AG20443 (cell line): Measurements from ENCODE around the gene RAX2.
"Not testable (repeated sequence)": the region's sequence is repeated elsewhere in the genome, so short reads cannot be mapped to it uniquely, and the experiment has no call there.

Experiments
- DNase-seq: peaks from one replicate; pipeline ENCODE4 v3.0.0; 2012; ENCODE audit warnings: low spot score, mixed read lengths

RAX2 gene

DNA sequence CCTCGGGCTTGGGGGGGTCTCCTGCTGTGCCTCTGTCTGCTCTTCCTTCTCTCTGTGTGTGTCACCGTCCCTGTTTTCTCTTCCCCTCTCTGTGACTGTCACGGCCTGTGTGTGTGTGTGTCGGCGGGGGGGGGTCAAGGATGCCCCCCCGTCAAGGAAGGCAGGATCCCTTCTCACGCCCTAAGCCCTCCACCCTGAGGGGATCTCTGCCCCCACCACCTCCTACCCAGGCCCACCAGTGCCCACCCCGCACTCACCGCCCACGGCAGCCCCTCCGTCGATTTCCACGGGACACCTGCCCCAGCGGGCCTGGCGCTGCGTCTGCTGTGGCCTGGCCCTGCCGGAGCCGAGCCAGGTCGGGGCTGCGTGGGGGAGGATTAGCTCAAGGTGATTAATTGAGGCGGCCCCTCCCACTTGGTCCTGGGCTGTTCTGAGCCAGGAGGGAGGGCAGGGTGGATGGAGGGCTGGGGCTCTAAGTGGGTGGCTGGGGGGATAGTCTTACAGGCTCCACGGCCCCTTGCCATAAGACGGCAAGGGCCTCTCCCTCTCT, at the start of gene RAX2:
TSS of gene RAX2 (minus strand) at position 323 of the 550 bp plus-strand sequence. CDS start 486 bp downstream, outside the sequence.
- no peak for DNase-seq

DNA sequence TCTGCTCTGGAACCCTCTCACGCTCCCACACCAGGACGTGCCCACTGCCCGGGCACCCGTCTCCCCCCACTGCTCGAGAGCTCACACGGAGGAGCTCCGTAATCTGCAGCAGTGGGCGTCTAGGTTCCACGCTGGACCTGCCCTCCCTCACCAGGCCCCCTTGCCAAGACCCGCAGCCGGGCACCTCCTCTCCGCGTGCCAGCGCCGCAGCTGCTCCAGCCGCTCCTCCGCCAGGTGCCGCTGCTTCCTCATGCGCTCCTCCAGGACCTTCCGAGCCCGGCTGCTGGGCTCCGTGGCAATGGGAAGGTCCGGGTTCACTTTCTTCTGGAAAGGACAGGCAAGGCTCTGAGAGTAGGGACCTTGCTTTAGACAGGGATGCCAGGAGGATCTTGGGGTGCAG, 49.1 kb upstream of the RAX2 start:
- no peak for DNase-seq

DNA sequence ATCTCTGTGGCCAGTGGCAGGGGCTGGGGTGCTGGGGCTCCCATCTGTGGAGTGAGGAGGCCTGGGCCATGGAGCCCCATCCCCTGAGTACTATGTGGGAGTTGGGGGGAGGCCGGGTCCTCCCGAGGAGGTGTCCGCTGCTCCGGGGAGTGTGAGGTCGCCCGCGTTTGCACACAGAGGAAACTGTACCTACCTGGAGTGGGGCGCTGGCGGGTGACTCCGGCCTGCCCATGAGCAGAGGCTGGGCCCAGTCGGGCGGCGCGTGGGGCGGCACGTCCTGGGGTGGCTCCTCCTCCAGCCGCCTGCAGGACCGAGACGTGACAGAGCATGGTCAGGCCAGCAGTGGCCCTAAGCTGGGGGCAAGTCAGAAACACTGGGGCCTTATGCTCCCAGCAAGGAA, 48.0 kb upstream of the RAX2 start:
- no peak for DNase-seq

DNA sequence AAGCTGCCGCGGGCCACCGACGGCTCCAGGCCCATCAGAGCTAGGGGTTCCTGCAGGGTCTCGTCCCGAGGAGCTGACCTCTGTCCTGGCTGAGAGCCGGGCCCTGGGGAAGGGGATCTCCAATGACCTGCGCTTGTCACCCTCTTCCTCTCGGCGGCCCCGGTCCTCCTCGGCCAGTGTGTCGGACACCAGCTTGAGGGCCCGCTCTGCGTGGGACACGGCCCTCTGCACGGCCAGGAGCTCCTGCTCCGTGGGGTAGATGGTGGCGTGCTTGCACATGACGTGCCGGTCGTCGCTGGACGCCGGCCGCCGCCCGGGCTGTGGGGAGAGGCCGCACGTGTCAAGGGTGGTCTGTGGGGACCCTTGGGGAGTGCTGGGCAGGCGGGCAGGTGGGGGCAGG, 46.9 kb upstream of the RAX2 start:
- DNase-seq = no peak

DNA sequence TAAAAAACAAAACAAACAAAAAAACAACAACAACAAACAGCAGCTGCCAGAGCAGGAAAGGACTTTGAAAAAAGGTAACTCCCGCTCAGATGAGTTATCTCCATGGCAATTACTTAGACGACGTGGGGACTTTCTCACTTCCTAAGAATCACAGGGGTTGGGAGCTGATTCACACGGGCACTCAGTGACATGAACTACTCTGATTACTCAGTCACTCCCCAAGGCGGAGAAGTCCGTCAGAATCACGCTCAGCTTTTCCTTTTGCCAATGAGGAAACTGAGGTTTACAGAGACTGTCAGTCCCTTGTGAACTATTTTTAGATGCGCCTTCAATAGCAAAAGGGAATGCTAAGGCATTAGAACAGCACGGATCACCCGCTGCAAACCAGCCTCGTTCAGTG, 46.4 kb upstream of the RAX2 start:
- DNase-seq = peak; percentile 70

DNA sequence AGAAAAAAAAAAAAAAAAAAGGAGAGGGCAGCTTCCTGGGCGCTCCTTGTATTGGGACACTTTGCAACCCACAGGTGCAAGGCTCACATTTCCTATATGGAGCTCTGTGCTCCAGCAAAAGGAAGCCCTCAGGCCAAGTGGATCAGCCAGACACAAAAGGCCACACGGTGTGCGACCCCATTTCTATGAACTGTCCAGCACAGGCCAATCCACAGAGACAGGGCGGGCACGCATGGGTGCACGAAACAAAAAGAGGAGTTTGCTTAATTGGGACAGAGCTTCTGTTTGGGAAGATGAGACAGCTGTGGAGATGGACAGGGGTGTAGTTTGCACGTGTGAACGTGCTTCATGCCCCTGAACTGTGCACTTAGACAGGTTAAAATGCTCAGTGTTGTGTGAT, 45.7 kb upstream of the RAX2 start:
- no peak for DNase-seq

DNA sequence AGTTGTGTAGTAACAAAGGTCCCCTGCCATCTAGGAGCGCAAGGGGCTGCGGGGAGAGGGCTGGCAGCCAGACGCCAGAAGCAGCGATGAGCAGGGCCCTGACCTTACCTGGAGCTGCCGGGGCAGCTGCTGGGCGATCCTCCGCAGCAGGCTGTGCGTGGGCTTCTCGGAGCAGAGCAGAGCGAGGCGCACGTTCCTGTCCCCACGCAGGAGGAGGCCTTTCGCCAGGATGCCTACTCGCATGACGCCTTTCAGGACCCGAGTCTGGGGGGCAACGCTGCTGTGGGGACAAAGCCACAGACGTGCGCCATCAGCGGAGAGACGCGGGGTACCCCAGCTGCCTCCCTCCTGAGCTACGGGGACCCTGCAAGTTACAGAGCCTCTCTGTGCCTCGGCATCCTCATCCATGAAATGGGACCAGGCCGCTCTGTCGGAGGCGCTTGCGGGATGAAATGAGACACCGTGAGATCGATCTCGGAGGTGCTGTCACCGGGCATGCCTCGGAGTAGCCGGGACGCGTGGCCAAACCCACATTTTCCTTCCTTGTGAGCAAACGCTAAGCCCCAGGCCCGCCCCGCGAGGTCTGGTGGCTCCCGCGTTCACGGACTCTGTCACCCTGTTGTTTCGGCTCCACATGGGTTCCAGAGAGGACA, 44.7 kb upstream of the RAX2 start:
- DNase-seq = no peak

DNA sequence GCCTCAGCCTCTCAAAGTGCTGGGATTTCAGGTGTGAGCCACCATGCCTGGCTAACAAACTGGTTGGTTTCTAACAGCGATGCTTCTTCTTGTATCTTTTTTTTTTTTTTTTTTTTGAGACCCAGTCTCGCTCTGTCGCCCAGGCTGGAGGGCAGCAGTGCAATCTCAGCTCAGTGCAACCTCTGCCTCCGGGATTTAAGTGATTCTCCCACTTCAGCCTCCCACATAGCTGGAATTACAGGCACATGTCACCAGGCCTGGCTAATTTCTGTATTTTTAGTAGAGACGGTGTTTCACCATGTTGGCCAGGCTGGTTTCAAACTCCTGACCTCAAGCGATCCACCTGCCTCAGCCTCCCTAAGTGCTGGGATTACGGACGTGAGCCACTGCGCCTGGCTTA, 44.1 kb upstream of the RAX2 start:
- DNase-seq = not testable (repeated sequence)

DNA sequence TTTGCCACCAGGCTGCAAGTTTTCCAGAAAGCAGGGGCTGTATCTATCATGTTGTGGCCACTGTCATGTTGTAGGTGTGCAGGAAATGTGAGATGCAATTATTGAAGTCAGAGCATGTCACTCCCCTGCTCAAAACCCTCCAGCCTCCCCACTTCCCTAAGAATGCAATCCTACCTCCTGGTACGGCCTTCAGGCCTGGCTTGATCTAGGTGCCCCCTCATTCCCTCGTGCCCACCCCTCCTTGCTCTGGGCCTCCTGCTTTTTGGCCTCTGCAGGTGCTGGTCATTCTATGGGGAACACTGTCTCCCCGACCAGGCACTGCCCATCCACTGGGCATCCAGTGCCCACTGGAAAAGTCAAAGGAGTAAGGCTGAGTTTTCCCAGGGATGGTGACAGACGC, 42.6 kb upstream of the RAX2 start:
- no peak for DNase-seq

DNA sequence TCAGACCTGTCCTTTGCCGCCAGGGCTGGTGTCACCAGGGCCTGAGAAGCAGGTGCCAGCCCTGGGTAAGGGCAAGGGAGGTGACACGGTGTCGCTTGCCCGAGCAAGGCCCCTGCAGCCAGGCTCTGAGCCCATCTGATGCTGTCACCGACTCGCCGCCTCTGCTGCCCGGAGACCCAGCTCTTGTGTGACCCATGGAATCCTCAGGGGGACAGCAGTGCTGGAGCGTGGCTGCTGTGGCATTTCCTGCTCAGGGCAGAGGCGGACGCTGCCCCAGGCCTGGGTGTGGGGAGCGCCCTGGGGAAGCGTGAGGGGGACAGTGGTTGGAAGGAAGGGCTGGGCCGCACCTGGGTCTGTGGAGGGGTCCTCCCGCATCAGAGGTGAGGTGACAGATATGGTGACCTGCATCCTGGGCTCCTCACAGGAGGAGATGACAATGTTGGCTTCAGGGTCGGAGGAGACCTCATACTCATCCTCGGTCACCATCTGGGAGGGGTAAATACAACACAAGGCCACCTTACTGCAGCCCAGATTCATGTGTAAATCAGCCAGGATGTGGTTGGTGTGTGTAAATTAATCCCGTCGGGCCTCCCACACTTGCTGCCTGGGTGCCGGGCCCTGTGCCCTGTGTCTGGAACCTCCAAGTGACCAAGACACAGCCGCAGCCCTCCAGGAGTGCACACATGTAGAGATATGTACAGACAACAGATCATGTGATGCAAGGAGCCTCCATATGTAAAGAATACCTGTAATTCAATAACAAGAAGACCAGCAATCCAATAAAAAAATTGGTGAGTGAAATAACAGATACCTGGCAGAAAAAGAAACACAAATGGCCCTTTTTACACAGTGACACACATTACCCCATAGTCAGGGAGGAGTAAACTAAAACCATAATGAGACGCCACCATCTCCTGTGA, 41.7 kb upstream of the RAX2 start:
- DNase-seq = no peak

DNA sequence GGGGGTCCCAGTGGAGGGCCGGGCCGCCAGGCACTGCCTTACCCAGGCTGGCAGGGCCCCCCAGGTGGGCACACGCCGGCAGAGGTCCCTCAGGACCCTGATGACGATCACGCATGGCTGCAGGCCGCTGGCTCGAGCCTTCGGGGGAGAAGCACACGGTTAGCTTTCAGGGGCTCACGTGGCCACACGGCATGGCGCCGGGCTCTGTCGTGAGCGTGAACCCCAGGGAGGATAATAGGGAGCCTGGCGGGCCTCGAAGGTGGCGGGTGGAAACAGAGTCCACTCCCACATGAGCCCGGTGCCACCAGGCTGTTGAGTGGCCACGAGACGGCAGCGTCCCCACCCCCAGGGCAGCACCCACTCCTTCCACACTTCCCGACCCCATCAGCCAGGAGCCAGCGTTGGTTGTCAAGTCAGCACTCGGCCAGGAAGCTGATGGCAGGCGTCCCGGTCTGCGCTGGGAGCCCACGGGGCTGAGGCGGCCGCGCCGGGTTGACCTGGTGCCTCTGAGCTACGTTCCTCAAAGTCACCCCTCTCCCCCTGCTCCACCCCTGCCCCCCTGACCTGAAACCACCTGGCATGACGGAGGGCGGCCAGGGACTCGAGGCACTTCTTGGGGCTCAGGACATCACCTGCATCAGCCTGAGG, 38.8 kb upstream of the RAX2 start:
- DNase-seq = no peak

DNA sequence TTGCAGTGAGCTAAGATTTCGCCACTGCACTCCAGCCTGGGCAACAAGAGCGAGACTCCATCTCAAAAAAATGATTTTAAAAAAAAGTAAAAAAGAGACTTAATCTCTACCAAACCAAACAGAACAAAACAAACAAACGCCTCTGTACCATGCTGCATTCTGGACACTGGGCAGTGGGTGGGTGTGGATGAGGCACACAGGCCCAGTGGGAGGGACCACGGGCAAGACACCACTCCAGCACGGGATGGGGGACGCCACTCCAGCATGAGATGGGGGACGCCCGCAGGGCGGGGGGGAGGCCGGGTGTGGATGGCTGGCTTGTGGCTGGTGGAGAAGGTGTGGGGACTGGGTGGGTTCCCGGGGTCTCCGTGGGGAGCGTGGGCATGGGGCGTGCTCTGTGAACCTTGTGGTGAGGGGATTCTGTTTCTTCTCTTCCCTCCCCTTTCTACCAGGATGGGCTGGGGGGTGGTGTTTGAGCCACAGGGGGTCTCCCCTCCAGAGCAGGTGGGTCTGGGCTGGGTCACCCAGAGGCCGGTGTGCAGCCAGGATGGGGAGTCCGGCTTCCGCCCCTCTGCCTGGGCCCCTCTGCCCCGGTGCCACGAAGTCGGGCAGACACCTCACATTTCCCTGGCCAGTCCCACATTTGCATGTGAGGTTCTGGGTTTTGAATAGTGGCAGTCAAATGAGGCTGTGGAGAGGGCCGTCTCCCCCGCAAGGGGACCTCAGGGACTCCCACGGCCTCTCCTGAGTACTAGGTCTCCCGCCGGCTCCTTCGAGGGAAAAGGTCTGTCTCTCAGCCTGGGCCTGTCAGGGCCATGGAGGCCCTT, 38.1 kb upstream of the RAX2 start:
- DNase-seq = no peak

DNA sequence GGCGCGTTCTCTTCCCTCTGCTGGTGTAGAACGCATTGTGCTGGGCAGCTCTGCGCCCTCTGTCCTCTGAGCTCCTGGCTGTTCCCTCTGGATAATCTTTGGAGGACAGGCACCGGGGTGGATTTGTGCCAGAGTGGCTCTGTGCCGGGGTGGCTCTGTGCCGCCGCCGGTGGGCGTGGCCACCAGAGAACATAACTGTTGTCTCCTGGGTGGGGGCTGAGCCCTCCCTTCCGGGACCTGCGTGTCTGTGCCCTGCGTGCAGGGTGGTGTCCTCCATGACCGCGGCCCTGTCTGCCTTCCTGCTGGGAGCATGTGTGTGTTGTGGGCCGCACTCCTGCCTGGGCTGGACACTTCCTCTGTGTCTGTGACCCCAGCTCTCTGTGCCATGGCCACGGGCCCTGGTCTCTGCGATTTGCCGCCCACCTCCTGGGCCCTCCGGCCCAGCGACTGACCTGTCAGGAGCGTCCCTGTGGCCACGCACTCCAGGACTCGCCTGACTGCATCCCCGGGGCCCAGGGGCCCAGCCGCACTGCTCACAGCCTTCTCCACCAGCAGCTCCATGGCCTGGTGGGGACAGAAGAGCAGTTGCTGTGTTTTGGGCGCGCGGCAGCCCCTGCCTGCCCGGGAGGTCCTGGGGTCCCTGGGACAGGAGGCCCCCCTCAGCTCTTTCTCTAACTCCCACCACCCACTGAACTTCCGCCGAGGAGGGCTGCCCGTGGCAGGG, 36.6 kb upstream of the RAX2 start:
- DNase-seq = no peak

DNA sequence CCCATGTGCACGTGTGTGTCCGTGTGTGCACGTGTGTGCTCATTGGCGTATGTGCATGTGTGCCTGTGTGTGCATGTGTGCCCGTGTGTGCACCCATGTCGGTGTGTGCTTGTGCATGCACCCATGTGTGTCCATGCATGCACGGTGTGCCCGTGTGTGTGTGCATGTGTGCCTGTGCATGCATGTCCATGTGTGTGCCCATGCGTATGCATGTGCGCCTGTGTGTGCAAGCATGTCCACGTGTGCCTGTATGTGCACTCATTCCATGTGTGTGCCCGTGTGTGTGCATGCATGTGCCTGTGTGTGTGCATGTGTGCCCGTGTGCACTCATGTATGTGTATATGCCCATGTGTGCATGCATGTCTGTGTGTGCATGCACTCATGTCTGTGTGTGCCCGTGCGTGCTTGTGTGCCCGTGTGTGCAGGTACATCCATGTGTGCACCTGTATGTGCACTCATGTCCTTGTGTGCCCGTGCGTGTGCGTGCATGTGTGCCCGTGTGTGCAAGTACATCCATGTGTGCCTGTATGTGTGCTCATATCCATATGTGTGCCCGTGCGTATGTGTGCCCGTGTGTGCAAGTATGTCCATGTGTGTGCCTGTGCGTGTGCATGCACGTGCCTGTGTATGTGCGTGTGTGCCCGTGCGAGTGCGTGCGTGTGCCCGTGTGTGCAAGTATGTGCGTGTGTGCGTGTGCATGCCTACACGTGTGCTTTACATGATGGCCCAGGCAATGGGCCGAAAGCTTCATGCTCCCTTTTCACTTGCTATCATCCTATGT, 35.7 kb upstream of the RAX2 start:
- no peak for DNase-seq

DNA sequence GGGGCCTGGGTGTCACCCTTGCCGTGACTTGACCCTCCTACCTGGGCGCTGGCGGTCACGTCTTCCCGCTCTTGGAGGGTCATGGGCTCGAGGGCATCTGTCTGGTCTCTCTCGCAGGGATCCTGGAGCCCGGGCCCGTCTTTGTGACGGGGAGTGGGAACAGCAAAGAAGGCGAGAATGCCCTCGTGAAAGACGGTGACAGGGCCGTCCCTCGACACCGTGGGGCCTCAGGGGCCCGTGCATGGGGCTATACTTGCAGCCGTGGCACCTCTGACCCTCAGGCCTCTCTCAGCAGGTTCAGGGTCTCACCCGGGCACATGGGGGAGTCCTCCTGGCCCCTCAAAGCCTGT, 35.1 kb upstream of the RAX2 start:
- no peak for DNase-seq

DNA sequence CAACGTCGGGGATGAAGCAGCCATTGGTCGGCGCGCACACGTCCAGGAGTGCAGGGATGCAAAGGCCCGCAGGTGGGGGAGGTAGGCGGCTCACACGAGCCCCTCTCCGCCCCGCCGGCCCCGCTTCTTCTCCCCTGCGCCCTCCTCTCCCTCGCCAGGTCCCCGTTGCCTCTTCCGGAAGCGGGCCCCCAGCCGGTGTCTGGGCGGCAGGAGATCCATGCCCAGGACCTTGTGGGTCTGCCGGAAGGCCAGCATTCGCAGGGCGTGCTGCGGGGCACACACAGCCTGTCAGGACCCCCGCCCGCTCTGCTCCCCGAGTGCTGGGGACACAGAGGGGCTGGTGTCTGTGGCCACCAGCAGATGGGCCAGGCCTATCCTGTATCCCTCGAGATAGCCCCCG, 33.8 kb upstream of the RAX2 start:
- DNase-seq = no peak

DNA sequence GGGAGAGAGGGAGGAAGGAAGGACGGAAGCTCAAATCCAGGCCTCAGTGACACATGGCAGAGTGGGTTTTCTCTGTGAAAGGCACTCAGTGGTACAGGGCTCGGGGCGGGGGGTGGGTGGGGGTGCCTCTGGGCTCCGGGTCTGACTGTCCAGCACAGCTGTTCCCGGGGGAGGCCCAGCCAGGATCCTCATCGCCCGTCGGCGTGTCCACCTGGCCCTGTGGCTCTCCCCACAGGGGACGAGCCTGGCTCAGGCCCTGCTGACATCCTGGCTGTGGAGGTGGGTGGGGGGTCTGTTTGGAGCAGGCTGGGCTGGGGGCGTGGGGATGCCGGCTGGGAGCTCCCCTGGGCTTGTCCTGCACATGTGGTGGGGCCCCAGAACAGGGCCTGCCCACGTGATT, 32.4 kb upstream of the RAX2 start:
- no peak for DNase-seq

DNA sequence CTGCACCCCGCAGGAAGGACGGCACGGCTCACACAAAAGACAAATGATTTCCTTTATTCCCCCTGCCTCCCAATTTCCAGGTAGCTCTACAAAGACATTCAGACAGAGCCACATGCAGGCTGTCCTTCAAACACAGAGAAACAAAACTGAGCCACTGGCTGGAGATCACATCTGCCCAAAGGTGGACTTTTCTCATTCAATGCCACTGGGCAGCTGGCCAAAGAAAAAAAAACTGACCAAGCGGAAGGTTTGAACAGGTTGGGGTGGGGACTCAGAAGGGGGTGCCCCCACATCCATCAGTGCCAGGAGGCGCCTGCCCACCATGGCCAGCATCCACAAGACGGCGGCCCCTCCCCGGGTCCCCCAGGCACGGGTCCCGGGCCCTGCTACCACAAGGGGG, 32.0 kb upstream of the RAX2 start:
- DNase-seq = no peak

DNA sequence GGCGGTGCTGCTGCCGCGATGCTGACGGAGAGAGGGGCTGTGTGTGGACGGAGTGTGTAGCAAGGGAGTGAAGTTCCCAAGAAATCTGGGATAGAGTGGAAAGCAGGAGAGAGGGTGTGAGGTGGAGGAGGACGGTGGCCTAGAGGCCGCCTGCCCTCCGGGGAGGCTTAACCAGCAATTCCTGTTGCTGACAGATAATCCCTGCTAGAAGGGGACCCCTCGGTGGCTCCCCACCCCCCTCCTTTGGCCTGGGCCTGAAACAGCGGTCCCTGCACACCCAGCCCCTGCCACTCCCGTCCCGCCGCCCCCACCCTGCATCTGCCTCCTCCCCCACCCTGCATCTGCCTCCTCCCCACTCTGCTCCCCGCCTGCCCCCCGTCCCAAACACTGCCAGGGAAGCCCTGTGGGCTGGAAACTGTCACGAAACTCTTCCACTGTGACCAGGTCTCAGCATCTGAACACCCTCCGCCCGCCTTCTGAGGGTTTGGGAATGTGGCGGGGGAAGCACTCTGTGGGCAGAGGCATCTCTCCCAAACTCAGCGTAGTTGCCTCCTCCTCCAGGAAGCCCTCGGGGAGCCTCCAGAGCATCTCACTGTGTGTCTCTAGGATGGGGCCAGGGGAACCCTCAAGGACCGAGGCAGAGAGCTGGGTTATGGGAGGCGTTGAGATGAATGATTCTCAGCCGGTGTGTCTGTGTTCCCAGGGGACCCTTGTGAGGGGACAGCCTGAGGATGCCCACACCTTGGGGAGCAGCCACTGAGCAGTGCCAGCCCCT, 31.3 kb upstream of the RAX2 start:
- DNase-seq = no peak
